GM04503 (cell line): ENCODE results near the gene CPNE6.
"Not testable (repeated sequence)": the region's sequence is repeated elsewhere in the genome, so short reads cannot be mapped to it uniquely, and the experiment has no call there.

Experiments used
- DNase-seq: peaks from one replicate; pipeline ENCODE4 v3.0.0-alpha.2; 2012; ENCODE audit warnings: low read depth

The CPNE6 gene

DNA sequence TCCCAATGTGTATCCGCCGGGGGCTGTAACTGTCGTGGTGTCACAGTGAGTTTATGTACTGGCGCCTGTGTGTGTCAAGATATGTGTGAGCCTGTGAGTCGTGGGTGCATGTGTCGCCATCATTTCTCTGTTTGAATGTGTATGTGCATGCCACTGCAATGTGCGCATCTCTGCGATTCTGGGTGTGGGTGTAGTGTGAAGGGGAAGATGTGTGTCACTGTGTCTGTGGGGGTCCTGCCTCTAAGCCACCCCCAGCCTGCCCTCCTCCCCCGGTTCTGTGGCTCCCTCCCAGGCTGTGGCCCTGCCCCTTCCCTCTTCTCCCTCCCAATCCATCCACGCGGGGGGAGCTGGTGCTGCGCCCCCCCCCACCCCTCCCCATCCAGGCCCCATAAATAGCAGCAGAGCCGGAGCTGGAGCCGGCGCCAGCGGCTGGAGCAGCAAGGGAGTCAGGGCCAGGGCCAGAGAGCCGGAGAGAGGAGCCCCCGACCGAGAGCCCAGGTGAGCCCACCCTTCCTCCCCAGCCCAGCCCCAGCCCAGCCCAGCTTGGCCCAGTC lies at the start of gene CPNE6:
Gene CPNE6, plus strand, starts transcription at position 419 of the 554 bp plus-strand sequence. CDS start 1,375 bp downstream, outside the sequence.
- DNase-seq, result no peak

DNA sequence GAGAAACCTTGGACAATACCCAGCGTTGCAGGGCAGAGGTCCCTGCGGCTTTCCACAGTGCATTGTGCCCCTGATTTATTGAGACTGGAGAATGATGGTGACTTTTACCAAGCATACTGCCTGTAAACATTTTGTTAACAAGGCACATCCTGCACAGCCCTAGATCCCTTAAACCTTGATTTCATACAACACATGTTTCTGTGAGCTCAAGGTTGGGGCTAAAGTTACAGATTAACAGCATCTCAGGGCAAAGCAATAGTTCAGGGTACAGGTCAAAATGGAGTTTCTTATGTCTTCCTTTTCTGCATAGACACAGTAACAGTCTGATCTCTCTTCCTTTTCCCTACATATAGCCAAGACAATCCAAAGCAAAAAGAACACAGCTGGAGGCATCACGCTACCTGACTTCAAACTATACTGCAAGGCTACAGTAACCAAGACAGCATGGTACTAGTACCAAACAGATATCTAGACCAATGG lies 46.4 kb upstream of the CPNE6 start:
- DNase-seq, result not testable (repeated sequence)

DNA sequence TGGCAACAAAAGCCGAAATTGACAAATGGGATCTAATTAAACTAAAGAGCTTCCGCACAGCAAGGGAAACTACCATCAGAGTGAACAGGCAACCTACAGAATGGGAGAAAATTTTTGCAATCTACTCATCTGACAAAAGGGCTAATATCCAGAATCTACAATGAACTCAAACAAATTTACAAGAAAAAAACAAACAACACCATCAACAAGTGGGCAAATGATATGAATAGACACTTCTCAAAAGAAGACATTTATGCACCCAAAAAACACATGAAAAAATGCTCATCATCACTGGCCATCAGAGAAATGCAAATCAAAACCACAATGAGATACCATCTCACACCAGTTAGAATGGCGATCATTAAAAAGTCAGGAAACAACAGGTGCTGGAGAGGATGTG lies 41.7 kb upstream of the CPNE6 start:
- DNase-seq, result not testable (repeated sequence)

DNA sequence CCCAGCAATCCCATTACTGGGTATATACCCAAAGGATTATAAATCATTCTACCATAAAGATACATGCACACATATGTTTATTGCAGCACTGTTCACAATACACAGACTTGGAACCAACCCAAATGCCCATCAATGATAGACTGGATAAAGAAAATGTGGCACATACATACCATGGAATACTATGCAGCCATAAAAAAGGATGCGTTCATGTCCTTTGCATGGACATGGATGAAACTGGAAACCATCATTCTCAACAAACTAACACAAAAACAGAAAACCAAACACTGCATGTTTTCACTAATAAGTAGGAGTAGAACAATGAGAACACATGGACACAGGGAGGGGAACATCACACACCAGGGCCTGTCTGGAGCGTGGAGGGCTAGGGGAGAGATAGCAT lies 40.0 kb upstream of the CPNE6 start:
- DNase-seq, result not testable (repeated sequence)

DNA sequence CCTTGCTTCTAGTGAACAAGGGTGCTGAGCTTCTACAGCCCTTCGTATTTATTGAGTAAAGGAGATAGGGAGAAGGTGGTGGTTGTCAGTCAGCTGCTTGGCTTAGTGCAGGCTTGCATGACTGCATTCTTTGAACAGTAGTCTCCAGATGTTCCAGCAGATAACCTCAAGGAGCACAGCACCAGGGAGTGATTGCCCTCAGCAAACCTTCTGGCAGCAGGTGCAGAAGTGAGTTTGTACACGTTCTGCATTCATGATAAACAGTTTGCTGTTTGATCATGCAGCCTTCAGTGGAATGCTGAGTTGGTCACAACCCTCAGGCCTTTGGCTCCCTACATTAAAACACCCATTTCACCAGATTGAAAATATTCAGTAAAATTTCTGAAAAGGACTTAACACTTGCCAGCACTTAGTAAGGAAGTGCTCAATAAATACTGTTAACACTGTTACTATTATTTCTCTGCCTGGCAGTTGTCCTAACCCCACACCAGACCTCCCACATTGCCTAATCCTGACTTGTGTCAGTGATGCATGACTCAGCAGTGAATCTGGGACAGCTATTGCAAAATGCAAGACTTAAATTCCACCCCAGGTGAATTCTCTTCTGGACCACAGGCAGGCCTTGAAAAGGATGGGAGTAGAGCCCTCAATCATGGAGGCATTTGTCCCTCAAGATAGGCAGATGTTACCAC lies 38.5 kb upstream of the CPNE6 start:
- DNase-seq, result peak; percentile 69

DNA sequence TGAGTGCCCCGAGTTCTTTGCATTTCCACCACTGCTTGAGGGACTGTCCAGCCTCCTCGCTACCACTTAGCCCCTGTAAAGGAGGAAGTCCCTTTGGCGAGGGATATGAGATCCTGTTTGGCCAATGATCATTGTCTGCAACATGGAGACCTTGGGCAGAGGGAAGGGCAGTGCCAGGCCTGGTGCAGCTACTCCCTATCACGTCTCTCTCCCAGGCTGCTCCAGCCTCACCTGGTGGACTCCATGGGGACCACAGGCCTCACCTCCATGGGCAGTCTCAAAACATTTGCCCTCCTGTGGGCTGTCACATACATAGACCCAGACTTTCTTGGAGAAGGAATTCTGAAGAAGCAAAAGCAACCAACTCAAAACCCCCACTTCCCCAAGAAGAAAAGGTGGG lies 35.6 kb upstream of the CPNE6 start:
- not testable (repeated sequence) for DNase-seq

DNA sequence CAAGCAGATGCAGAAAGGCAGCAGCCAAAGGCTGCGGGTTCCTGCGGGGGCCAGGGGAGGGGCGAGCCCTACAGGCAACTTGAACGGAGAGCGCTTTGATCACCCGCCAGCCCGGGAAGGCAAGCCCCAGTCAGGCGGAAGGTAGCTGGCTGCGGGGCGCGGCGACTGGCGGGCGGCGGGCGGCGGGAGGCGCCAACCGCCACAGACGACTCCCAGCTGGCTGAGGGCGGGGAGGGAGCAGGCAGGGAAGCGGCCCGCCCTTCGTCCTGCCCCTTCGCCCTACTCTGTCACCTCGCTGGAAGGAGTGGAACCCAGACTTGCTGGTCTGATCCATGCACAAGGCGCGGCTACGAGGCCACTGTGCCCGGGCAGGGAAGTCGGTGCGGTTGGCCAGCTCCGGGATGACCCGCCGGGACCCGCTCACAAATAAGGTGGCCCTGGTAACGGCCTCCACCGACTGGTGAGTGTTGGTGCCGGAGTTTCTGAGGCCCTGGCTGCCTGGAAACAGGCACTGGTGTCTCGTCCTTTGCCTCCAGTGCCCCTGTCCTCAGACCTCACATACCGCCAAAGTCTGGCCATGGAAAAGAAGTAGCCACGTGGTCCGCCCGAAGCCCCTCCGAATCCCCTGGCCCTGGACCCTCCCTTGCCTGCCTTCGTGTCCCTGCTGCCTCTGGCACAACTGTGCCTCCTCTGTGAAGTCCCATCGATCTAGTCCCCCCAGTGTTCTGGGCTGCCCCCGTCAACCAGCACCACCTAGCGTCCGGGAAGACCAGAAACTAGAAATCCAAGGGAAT lies 35.0 kb upstream of the CPNE6 start:
- DNase-seq, result peak; percentile 16

DNA sequence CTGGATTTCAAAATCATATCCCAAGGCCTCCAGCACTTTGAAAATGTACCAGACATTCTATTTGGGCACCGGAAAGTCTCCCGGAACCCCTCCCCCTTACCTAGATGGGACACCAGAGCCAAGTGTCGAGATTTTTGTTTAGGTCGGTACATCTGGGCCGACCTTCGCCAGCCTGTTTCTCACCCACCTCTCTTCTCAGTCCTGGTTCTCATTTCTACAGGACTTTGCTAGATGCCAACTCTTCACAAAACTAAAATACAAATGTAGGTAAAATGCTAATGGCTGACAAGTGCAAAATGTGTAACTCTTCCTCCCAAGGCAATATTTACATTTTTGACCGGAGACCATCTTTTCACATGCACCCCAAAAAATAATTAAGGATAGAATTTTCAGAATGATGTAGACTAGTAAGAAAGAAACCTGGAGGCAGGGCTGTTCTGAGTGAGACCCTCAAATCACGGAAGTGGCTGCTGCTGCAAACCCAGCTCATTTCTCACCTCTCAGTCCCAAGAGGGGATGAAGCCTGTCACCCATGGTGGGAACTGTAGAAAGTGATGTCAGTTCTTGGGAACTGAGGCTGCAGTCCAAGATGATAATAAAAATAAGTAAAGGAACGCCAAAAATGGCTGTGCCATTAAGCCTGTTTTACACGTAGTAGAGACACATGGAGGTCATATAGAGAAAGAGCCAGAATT lies 34.3 kb upstream of the CPNE6 start:
- DNase-seq, result not testable (repeated sequence)

DNA sequence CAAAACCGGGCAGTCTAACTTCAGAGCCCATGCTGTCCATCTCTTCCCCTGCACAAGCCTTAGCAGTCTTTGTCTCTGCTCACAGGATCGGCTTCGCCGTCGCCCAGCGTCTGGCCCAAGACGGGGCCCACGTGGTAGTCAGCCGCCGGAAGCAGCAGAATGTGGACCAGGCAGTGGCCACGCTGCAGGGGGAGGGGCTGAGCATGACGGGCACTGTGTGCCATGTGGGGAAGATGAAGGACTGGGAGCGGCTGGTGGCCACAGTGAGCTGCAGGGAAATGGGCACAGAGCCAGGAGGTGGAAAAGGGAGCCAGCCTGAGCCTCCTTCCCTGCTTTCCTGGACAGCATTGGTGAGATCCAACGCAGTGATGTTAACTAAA lies 33.7 kb upstream of the CPNE6 start:
- no peak for DNase-seq

DNA sequence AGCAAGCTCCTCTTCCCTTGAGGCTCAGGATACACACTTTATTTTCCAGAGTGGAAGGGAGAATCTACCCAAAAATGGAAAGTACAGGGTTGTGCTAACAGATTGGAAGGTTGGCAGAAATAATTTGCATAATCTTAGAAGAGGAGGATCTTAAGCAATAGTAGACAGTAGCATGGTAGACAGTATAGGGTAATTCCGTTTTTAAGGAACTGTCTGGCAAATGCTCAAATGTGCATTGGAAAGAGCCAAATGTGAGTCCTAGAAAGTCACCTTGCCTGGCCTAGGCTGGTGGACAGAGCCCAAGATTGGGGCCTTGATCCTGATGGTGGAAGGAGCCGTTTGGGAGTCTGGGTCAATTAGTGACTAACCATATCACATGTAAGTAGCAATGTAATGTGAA lies 32.7 kb upstream of the CPNE6 start:
- DNase-seq, result no peak

DNA sequence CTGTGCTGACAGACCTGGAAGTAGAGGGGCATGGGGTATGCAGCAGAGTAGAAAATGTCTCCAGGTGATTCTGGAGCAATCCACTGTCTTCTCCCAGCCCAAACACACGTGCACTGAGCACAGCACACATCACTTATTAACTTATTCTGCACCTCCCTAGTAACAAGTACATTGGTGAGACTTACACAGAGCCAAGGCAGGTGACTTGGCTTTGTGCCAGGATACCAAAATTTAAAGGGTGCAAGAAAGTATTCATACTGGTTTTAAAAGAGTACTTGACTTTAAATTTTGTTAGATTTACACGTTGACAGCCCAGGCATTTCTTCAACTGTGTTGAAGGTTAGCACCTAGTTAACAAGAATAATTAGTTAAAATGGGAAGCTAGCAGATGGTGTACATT lies 30.7 kb upstream of the CPNE6 start:
- no peak for DNase-seq

DNA sequence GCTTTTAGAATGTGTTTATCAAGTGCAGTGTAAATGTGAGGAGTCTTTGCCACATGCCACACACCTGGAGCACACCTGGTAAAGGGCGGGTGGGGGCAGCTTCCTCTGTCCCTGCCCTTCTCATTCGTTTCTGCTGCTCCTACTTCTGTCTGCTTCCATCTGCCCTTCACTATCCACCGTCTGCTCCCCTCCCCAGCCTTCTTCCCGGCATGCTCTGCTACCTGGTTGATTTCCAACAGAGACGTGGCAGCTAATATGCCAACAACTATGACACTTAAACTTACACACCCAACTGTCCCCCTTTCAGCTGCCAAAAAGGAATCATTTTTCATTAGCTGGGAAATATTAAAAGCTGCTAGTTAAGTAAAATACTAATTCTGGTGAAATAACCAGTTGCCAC lies 28.6 kb upstream of the CPNE6 start:
- no peak for DNase-seq

DNA sequence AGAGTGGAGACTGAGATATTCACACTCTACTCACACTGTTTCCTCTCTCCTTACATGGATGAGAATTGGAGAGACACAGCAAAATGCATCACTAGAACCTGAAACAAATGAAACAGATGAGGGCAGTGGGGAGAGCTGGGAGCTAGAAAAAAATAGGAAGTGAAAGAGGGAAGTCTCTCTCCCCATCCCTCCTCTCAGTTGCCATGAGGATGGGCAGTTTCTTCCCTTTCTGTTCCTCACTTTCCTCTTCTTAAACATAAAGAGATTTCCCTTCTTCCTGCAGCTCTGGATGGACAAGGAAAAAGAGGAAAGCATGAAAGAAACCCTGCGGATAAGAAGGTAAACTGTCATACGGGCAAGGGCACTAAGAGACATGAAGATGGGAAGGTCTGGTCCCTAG lies 22.4 kb upstream of the CPNE6 start:
- DNase-seq, result not testable (repeated sequence)

DNA sequence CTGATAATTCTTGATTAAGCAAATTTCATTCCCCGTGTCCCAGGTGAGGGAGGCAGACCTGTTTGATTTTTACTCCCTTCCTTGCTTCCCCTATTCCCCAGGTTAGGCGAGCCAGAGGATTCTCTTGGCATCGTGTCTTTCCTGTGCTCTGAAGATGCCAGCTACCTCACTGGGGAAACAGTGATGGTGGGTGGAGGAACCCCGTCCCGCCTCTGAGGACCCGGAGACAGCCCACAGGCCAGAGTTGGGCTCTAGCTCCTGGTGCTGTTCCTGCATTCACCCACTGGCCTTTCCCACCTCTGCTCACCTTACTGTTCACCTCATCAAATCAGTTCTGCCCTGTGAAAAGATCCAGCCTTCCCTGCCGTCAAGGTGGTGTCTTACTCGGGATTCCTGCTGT lies 20.6 kb upstream of the CPNE6 start:
- not testable (repeated sequence) for DNase-seq

DNA sequence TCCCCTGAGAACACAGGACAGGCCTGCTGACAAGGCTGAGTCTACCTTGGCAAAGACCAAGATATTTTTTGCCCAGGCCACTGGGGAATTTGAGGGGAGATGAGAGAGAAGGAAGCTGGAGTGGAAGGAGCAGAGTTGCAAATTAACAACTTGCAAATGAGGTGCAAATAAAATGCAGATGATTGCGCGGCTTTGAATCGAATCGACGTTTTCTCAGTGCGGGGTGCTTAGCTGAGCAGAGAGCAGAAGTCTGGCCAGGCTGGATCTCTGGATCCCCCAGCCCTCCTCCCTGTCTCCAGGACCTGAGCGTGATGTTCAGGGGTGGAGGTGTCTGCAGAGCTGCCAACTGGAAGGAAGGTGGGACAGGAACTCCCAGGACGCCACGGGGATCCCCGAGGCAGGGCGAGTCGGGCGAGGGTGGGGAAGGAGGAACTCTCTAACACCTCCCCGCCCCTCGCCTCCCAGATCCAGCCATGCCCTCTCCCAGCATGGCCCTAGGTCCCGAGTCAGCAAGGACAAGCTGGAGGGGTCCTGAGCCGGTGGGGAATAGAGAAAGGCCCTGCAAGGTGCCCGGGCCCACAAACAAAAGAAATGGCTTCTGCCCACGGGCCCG lies 20.1 kb upstream of the CPNE6 start:
- DNase-seq, result no peak

DNA sequence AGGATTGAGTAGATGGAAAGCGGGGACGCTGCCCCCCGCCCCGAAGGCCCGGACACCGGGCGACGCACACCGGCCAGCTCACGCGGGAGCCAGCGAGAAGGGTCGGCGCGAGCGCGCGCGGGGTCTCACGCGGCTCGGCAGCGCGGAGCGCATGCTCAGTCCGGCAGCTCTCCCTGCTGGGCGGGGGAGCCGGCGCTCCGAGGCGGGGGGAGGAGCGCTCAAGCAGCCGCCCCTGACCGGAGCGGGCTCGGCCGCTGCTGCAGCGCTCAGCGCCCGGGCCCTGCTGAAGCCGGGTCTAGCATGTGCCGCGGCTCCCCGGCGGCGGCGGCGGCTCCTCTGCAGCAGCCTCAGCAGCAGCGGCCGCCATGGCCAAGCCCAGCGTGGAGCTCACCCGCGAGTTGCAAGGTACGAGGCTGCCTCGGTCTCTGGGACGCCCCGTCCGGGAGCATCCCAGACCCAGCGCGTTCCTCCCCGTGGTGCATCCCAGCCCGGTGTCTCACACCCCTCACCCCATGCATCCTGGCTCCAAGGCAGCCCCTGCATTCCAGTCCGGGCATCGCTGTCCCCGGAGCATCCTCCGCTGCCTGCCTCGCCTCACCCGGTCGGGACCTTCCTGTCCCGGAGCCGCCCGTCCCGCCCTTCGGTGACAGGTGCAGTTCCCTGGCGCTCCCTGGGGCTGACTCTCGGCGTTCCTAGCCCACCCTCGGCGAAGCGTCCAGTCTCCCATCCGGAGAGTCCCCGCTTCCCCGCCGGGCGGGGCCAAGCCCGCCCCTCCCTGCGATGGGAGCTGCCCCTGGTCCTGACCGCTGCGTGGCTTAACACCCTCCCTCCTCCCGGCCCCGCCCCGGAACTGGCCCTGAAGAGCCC lies 19.3 kb upstream of the CPNE6 start, which contains the start of gene CARMIL3:
Gene CARMIL3, plus strand, starts transcription at position 221 of the 867 bp plus-strand sequence. Its CDS starts 145 bp downstream, at position 366.
- no peak for DNase-seq

DNA sequence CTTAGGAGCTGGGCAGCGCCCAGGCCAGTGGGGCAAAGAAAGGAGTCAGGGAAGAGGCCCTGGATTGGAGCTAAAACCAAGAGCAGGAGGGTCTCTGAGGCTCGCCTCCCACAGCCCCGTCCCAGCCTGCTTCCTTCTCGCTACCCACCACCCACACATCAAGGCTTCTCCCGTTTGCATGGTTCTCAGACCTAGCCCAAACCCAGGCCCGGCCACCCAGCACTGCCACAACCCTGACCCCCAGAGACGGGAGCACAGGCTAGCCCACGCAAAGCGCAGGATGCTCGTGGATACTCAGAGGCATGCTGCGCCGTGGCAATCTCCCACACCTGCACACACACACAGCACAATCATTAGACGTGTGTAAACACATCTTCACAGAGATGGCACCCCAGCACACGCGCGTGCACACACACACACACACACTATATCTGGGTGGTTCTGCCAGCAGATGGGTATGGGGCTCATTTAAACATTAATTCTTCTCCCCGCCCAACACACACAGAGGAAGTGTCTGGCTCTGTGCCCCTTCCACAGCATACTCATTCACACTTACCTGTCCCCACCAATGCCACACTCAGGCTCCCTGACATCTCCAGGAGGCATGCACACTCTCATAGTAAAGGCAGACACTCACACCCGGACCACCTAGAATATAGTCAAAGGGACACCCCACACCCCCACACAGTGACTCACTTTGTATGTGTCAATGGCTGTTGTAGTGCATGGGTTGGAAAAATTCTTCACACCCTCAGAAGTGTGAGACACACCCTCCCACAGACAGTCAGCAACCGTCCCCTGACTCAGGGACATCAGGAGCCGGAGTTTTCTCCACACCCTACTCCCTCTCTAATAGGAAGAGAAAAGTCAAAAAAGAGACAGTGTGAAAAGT lies 18.5 kb upstream of the CPNE6 start:
- no peak for DNase-seq

DNA sequence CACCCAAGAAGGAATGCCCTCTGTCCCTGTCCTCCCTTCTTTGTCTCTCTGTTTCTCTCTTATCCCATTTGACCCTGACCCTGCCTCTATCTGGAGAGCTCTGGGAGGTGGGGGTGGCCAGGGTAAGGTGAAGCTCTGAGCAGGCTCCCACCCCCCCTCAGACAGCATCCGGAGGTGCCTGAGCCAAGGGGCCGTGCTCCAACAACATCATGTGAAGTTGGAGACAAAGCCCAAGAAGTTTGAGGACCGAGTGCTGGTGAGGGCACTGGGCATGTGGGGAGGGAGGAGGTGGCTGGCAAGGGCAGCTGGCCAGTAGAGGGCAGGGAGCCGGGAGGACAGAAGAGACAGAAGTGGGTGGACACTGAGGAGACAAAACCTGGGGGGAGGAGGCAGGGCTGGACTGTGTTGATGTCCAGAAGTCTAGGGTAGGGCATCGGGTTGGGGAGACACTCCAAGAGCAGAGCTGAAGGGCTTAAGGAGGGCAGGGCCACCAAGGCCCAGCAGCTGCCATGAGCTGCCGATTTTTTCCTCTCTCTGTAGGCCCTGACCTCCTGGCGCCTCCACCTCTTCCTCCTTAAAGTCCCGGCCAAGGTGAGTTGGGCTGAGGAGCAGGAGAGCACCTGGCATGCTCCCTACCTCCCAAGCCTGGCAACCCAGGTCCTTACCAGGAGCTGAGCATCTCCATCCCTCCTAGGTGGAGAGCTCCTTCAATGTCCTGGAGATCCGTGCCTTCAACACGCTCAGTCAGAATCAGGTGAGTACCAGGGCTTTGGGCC lies 17.6 kb upstream of the CPNE6 start:
- no peak for DNase-seq

DNA sequence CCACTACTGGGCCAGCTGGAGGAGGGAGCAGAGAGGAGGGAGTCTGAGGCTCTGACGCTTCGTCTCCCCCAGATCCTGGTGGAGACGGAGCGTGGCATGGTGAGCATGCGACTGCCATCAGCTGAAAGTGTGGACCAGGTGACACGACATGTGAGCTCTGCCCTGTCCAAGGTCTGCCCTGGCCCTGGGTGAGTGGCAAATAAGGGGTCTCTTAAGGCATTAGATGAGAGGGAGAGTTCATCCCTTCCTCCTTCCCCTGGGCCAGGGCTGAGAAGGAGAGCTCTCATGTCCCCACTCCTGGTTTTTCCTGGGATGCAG lies 17.1 kb upstream of the CPNE6 start:
- no peak for DNase-seq
